Measurements from ENCODE around the gene PNO1. TPM values are rescaled to one million over a fixed set of nuclear protein-coding genes. Genes with fewer than 3 reads are reported as not detected.

Gene PNO1
- total and polyA plus RNA-seq, 9 of the 15 experiments (the other 6 are each of a cell fraction or from before 2014, with no cell fraction given): 11.8 to 81.7 (median 41.1) TPM

- Histone ChIP-seq H3K36me3 (ENCODE audit: control insufficient read depth, insufficient read depth, low read length) (peaks cover 23% of the 10 kb centered on the region; the same call in 2 of the 3 replicates), H3K4me3 (no peak overlapping the region), H3K4me2 (ENCODE audit: insufficient read depth, low read length) (no peak overlapping the region), H2AFZ (ENCODE audit: low read depth, low read length) (no peak overlapping the region), H3K4me1 (replicated peaks in 1 of 2; ENCODE audit: control insufficient read depth in 2 of 2, insufficient read depth in 2 of 2, low read length in 2 of 2) (peaks cover 8 to 14% of the 10 kb centered on the region in 2 experiments; a peak in 2 of 5 replicates), H4K20me1 (replicated peaks; ENCODE audit: control insufficient read depth, insufficient read depth, low read length) (0 out of 2 replicates have a peak, but pooled peaks cover 2% of the 10 kb centered on the region), H3K9me3 (replicated peaks; ENCODE audit: control insufficient read depth, insufficient read depth, low read depth, low read length) (no peaks in the 10 kb centered on the region), H3K79me2 (ENCODE audit: control insufficient read depth, insufficient read depth, low read length) (peaks cover 90% of the 10 kb centered on the region), H3K27ac (ENCODE audit: extremely low read depth, low read depth, low read length) (no peak overlapping the region), H3K9me1 (ENCODE audit: control insufficient read depth, insufficient read depth, low read length) (no peaks in the 10 kb centered on the region), H3K9ac (ENCODE audit: insufficient read depth in 1 of 2, low read depth in 2 of 2, low read length in 2 of 2) (no peak overlapping the region), H3K27me3 (ENCODE audit: control insufficient read depth in 2 of 2, insufficient read depth in 2 of 2, low read length in 2 of 2) (no peaks in the 10 kb centered on the region)
- in situ Hi-C loops (cut with MboI): no loop called here
- intact Hi-C loops (cut with micrococcal nuclease): no loop called here
- ChIA-PET CTCF (ENCODE audit: low intra/inter-chr PET ratio) (no interaction called here), POLR2A (no interaction called here)
- TF ChIP-seq DPF2 (IDR thresholded peaks at IDR 0.05) (no peak), OTX1 (CRISPR knock-in tag; IDR thresholded peaks at IDR 0.05) (no peak), HDAC8 (tag; IDR thresholded peaks at IDR 0.05) (no peak), SRSF1 (IDR thresholded peaks at IDR 0.05; ENCODE audit: low read depth, low read length) (no peak), ZNF143 (CRISPR knock-in tag; IDR thresholded peaks at IDR 0.05) (no peak), GATAD2A (IDR thresholded peaks at IDR 0.05) (no peak), IRF1 (CRISPR knock-in tag; IDR thresholded peaks at IDR 0.05; ENCODE audit: borderline replicate concordance) (no peak), THRB (CRISPR knock-in tag; conservative IDR thresholded peaks at IDR 0.05) (no peak), ZFP36 (IDR thresholded peaks at IDR 0.05; ENCODE audit: low read depth, low read length, partially characterized antibody) (no peak), BHLHE40 (IDR thresholded peaks at IDR 0.05; ENCODE audit: low read length) (no peak), SMC3 (conservative IDR thresholded peaks at IDR 0.05; ENCODE audit: insufficient read depth, low read depth, low read length) (no peak), ZNF274 (IDR thresholded peaks at IDR 0.05; ENCODE audit: borderline replicate concordance, low read depth, low read length) (no peak), HDGF (IDR thresholded peaks at IDR 0.05) (no peak)
- BruUV-seq (replicated peaks): no TSS peak
- DNase-seq (ENCODE audit: extremely low read depth in 1 of 4, low spot score in 3 of 4) (no peak), ATAC-seq (no peak), FAIRE-seq (no peak)
- WGBS (ENCODE audit: insufficient coverage, low coverage, missing lambda C conversion rate): 78% methylated on average over 3 of the region's 3 CpGs
Measured at GRCh38 chr2:68203587-68203986, 45.9 kb downstream of the PNO1 start.
